Activated naive CD8-positive, alpha-beta T cell treated with anti-CD3 and anti-CD28 coated beads, Interleukin-2, amount 10 ng/mL, durations not matched to agents 7 days and 5 days (primary cell): ENCODE results near the gene BDKRB1. TPM values are rescaled to one million over a fixed set of nuclear protein-coding genes. Genes with fewer than 3 reads are reported as not detected.

Experiments
- ATAC-seq: fragments of 150-1000 bp; cut with Tn5 transposase; one replicate; pipeline ENCODE4 v1.10.0; 2021; ENCODE audit warnings: low read depth, moderate library complexity
- POLR2A ChIA-PET: fragments of 350-600 bp; sonication (Branson Sonifier 250); formaldehyde crosslinking; loops from one replicate; lab custom pipeline; 2021; ENCODE audit warnings: antibody characterized with exemption; lab: Charles Lee
- DNase-seq: peaks from one replicate; pipeline ENCODE4 v3.0.0; 2021
- H3K27ac Mint-ChIP-seq: one replicate; pipeline ENCODE4 v1.8.0; 2022; ENCODE audit warnings: mild to moderate bottlenecking, mixed read lengths
- H3K27me3 Mint-ChIP-seq: one replicate; pipeline ENCODE4 v1.8.0; 2022; ENCODE audit warnings: mild to moderate bottlenecking, moderate library complexity, mixed read lengths
- H3K36me3 Mint-ChIP-seq: one replicate; pipeline ENCODE4 v1.8.0; 2021; ENCODE audit warnings: mild to moderate bottlenecking, mixed read lengths
- H3K4me1 Mint-ChIP-seq: one replicate; pipeline ENCODE4 v1.8.0; 2021; ENCODE audit warnings: mixed read lengths
- H3K4me3 Mint-ChIP-seq: one replicate; pipeline ENCODE4 v1.8.0; 2022; ENCODE audit warnings: mild to moderate bottlenecking, moderate library complexity, mixed read lengths
- H3K9me3 Mint-ChIP-seq: one replicate; pipeline ENCODE4 v1.8.0; 2021; ENCODE audit warnings: mixed read lengths
- total RNA-seq, 2 experiments: library from RNA; stranded (reverse); gene quantifications; one replicate each; pipeline ENCODE4 v1.2.3, GENCODE V29; 2021

The BDKRB1 gene
- total RNA-seq, 2 experiments from 2014 or later: not detected

- no peak for ATAC-seq
- POLR2A ChIA-PET: no interaction called here
- H3K4me1 Mint-ChIP-seq: no peaks in the 10 kb centered on the region
- peaks cover 2% of the 10 kb centered on the region for H3K27me3 Mint-ChIP-seq
- H3K4me3 Mint-ChIP-seq: no peak overlapping the region
- no peak overlapping the region for H3K27ac Mint-ChIP-seq
- H3K36me3 Mint-ChIP-seq: no peaks in the 10 kb centered on the region
- DNase-seq: no peak
- H3K9me3 Mint-ChIP-seq: no peaks in the 10 kb centered on the region
Observed at GRCh38 chr14:96224480-96225096, 31.4 kb upstream of the BDKRB1 start.

- Mint-ChIP-seq H3K4me3 (no peak overlapping the region), H3K36me3 (no peaks in the 10 kb centered on the region), H3K4me1 (no peaks in the 10 kb centered on the region), H3K9me3 (no peaks in the 10 kb centered on the region), H3K27ac (no peak overlapping the region), H3K27me3 (peaks cover 2% of the 10 kb centered on the region)
- DNase-seq (no peak), ATAC-seq (no peak)
- POLR2A ChIA-PET: no interaction called here
Observed at GRCh38 chr14:96225213-96225612, 30.8 kb upstream of the BDKRB1 start.

- H3K27ac Mint-ChIP-seq: no peak overlapping the region
- POLR2A ChIA-PET: no interaction called here
- H3K4me3 Mint-ChIP-seq: no peak overlapping the region
Observed at GRCh38 chr14:96225745-96226151, 30.3 kb upstream of the BDKRB1 start.

GRCh38 chr14:96227428-96227827 lies 28.6 kb upstream of the BDKRB1 start:
- POLR2A ChIA-PET: no interaction called here
- Mint-ChIP-seq H3K4me1 (no peaks in the 10 kb centered on the region), H3K27me3 (peaks cover 2% of the 10 kb centered on the region), H3K9me3 (no peaks in the 10 kb centered on the region), H3K36me3 (no peaks in the 10 kb centered on the region), H3K4me3 (no peak overlapping the region), H3K27ac (no peak overlapping the region)
- ATAC-seq: no peak
- no peak for DNase-seq

More at GRCh38 chr14:96225745-96226151, 30.3 kb upstream of the BDKRB1 start:
- no peaks in the 10 kb centered on the region for H3K4me1 Mint-ChIP-seq
- ATAC-seq (no peak), DNase-seq (no peak)
- peaks cover 2% of the 10 kb centered on the region for H3K27me3 Mint-ChIP-seq
- H3K9me3 Mint-ChIP-seq: no peaks in the 10 kb centered on the region
- H3K36me3 Mint-ChIP-seq: no peaks in the 10 kb centered on the region

GRCh38 chr14:96229315-96229714 lies 26.7 kb upstream of the BDKRB1 start:
- DNase-seq (no peak), ATAC-seq (no peak)
- Mint-ChIP-seq H3K27ac (no peak overlapping the region), H3K36me3 (no peaks in the 10 kb centered on the region), H3K4me1 (no peaks in the 10 kb centered on the region), H3K4me3 (no peak overlapping the region), H3K27me3 (no peaks in the 10 kb centered on the region), H3K9me3 (no peaks in the 10 kb centered on the region)
- POLR2A ChIA-PET: no interaction called here

GRCh38 chr14:96231056-96231455 lies 25.0 kb upstream of the BDKRB1 start:
- no peaks in the 10 kb centered on the region for H3K4me1 Mint-ChIP-seq
- DNase-seq (no peak), ATAC-seq (no peak)
- no peak overlapping the region for H3K4me3 Mint-ChIP-seq
- no peaks in the 10 kb centered on the region for H3K36me3 Mint-ChIP-seq
- no peak overlapping the region for H3K27ac Mint-ChIP-seq
- H3K27me3 Mint-ChIP-seq: no peaks in the 10 kb centered on the region
- H3K9me3 Mint-ChIP-seq: no peaks in the 10 kb centered on the region
- POLR2A ChIA-PET: no interaction called here

GRCh38 chr14:96231526-96232130 lies 24.4 kb upstream of the BDKRB1 start:
- POLR2A ChIA-PET: no interaction called here
- Mint-ChIP-seq H3K4me1 (no peaks in the 10 kb centered on the region), H3K36me3 (no peaks in the 10 kb centered on the region), H3K27ac (no peak overlapping the region), H3K4me3 (no peak overlapping the region), H3K9me3 (no peaks in the 10 kb centered on the region), H3K27me3 (no peaks in the 10 kb centered on the region)
- DNase-seq: no peak
- no peak for ATAC-seq

- Mint-ChIP-seq H3K4me3 (no peak overlapping the region), H3K4me1 (no peaks in the 10 kb centered on the region), H3K27ac (no peak overlapping the region), H3K27me3 (no peaks in the 10 kb centered on the region), H3K36me3 (no peaks in the 10 kb centered on the region), H3K9me3 (no peaks in the 10 kb centered on the region)
- ATAC-seq (no peak), DNase-seq (no peak)
- POLR2A ChIA-PET: no interaction called here
Observed at GRCh38 chr14:96232506-96232905, 23.5 kb upstream of the BDKRB1 start.

GRCh38 chr14:96233661-96234060 lies 22.3 kb upstream of the BDKRB1 start:
- POLR2A ChIA-PET: no interaction called here
- Mint-ChIP-seq H3K27me3 (no peaks in the 10 kb centered on the region), H3K27ac (no peak overlapping the region), H3K9me3 (no peaks in the 10 kb centered on the region), H3K36me3 (no peaks in the 10 kb centered on the region), H3K4me1 (no peaks in the 10 kb centered on the region), H3K4me3 (no peak overlapping the region)
- DNase-seq: no peak
- no peak for ATAC-seq

GRCh38 chr14:96235426-96235825 lies 20.6 kb upstream of the BDKRB1 start:
- Mint-ChIP-seq H3K4me1 (no peaks in the 10 kb centered on the region), H3K27ac (no peak overlapping the region), H3K27me3 (no peaks in the 10 kb centered on the region), H3K4me3 (no peak overlapping the region), H3K36me3 (no peaks in the 10 kb centered on the region), H3K9me3 (no peaks in the 10 kb centered on the region)
- POLR2A ChIA-PET: no interaction called here
- ATAC-seq (no peak), DNase-seq (no peak)

GRCh38 chr14:96237641-96238040 lies 18.4 kb upstream of the BDKRB1 start:
- H3K4me1 Mint-ChIP-seq: no peaks in the 10 kb centered on the region
- H3K27ac Mint-ChIP-seq: no peak overlapping the region
- H3K27me3 Mint-ChIP-seq: no peaks in the 10 kb centered on the region
- no peaks in the 10 kb centered on the region for H3K9me3 Mint-ChIP-seq
- H3K4me3 Mint-ChIP-seq: no peak overlapping the region
- no peaks in the 10 kb centered on the region for H3K36me3 Mint-ChIP-seq
- no peak for DNase-seq
- POLR2A ChIA-PET: no interaction called here
- no peak for ATAC-seq

- Mint-ChIP-seq H3K27ac (no peak overlapping the region), H3K27me3 (no peaks in the 10 kb centered on the region), H3K4me3 (no peak overlapping the region), H3K36me3 (no peaks in the 10 kb centered on the region), H3K4me1 (no peaks in the 10 kb centered on the region), H3K9me3 (no peaks in the 10 kb centered on the region)
- ATAC-seq (no peak), DNase-seq (no peak)
- POLR2A ChIA-PET: no interaction called here
Observed at GRCh38 chr14:96238676-96239265, 17.2 kb upstream of the BDKRB1 start.

GRCh38 chr14:96239711-96240141 lies 16.3 kb upstream of the BDKRB1 start:
- POLR2A ChIA-PET: no interaction called here
- ATAC-seq: no peak
- Mint-ChIP-seq H3K36me3 (no peaks in the 10 kb centered on the region), H3K9me3 (no peaks in the 10 kb centered on the region), H3K4me1 (no peaks in the 10 kb centered on the region), H3K27ac (no peak overlapping the region), H3K4me3 (no peak overlapping the region), H3K27me3 (no peaks in the 10 kb centered on the region)
- DNase-seq: no peak

- Mint-ChIP-seq H3K36me3 (no peaks in the 10 kb centered on the region), H3K4me3 (no peak overlapping the region), H3K27me3 (no peaks in the 10 kb centered on the region), H3K27ac (no peak overlapping the region), H3K4me1 (no peaks in the 10 kb centered on the region), H3K9me3 (no peaks in the 10 kb centered on the region)
- ATAC-seq (no peak), DNase-seq (no peak)
- POLR2A ChIA-PET: no interaction called here
Observed at GRCh38 chr14:96240641-96241040, 15.4 kb upstream of the BDKRB1 start.
